ENCODE results near the gene TMED6. TPM values are rescaled to one million over a fixed set of nuclear protein-coding genes. Genes with fewer than 3 reads are reported as not detected.

TMED6 gene
- total RNA-seq, 2 experiments from 2014 or later = 1.5 to 2.1 TPM

- POLR2A ChIA-PET = interaction anchor here (5.1 kb wide), 1 partner anchor 13 kb away, joined by 70 read pairs; the partner anchor contains the start of genes COG8 and NIP7
- no peak for TF ChIP-seq CTCF (IDR thresholded peaks at IDR 0.05)
- no peaks in the 10 kb centered on the region for H3K9me3 Mint-ChIP-seq
- Histone ChIP-seq H3K27me3 (ENCODE audit: control insufficient read depth in 1 of 2, insufficient read depth in 2 of 2, low read length in 2 of 2) (no peaks in the 10 kb centered on the region), H3K36me3 (ENCODE audit: insufficient read depth, low read length) (peaks cover 56% of the 10 kb centered on the region), H3K9me3 (ENCODE audit: control insufficient read depth in 1 of 2, insufficient read depth in 1 of 2, low read length in 2 of 2) (no peaks in the 10 kb centered on the region), H3K4me3 (ENCODE audit: low read length) (no peak overlapping the region), H3K4me1 (ENCODE audit: insufficient read depth, low read length) (peaks cover 47% of the 10 kb centered on the region), H3K27ac (ENCODE audit: low read depth in 1 of 2, low read length in 2 of 2) (no peak overlapping the region)
- ATAC-seq (ENCODE audit: poor library complexity) (no peak), DNase-seq (no peak)
- intact Hi-C loops (cut with DNase I, micrococcal nuclease) = no loop called here
- peak overlapping the region; percentile 58 for H3K27ac Mint-ChIP-seq
- CTCF ChIA-PET = interaction anchor here (0.6 to 0.7 kb wide), 2 partner anchors 16 to 33 kb away, joined by 3 read pairs; no protein-coding TSS in a partner anchor
- peaks cover 72% of the 10 kb centered on the region for H3K36me3 Mint-ChIP-seq (ENCODE audit: low read depth)
- H3K4me1 Mint-ChIP-seq (ENCODE audit: low read depth) = peaks cover 36% of the 10 kb centered on the region
- no peaks in the 10 kb centered on the region for H3K27me3 Mint-ChIP-seq
- peak overlapping the region; percentile 35 for H3K4me3 Mint-ChIP-seq
Observed at GRCh38 chr16:69326172-69326873, 25.3 kb downstream of the TMED6 start.

DNA sequence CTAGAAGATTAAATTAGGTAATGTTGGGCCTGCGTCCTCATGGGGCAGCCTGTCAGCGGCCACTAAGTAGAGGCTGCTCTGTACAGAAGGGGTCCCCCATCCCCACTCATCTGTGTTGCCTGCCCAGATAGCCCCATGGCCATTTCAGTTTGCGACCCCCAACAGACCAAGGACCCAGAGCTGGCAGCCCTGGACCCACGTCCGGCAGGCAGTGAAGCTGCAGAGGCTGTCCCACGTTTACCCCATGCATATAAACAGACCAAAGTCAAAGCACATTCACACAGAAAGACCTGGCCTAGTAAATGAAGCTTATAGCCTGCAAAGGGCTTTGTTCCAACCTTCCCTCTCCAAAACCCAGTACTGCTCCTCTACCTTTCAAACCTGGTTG is 25.8 kb downstream of the TMED6 start:
- peak overlapping the region; percentile 58 for H3K27ac Mint-ChIP-seq
- H3K27me3 ChIP-seq (ENCODE audit: control insufficient read depth in 1 of 2, insufficient read depth in 2 of 2, low read length in 2 of 2) = no peaks in the 10 kb centered on the region
- ATAC-seq (ENCODE audit: poor library complexity) (no peak), DNase-seq (no peak)
- no peak overlapping the region for H3K27ac ChIP-seq (ENCODE audit: low read depth in 1 of 2, low read length in 2 of 2)
- H3K36me3 ChIP-seq (ENCODE audit: insufficient read depth, low read length) = peaks cover 61% of the 10 kb centered on the region
- H3K4me3 Mint-ChIP-seq = no peak overlapping the region
- H3K9me3 Mint-ChIP-seq = no peaks in the 10 kb centered on the region
- H3K9me3 ChIP-seq (ENCODE audit: control insufficient read depth in 1 of 2, insufficient read depth in 1 of 2, low read length in 2 of 2) = no peaks in the 10 kb centered on the region
- ChIA-PET CTCF (no interaction called here), POLR2A (no interaction called here)
- H3K36me3 Mint-ChIP-seq (ENCODE audit: low read depth) = peaks cover 77% of the 10 kb centered on the region
- H3K4me1 Mint-ChIP-seq (ENCODE audit: low read depth) = peaks cover 36% of the 10 kb centered on the region
- intact Hi-C loops (cut with DNase I, micrococcal nuclease) = loop anchor here in 1 of 2 experiments (1.0 kb wide), 1 partner anchor 12 kb away; no protein-coding TSS in a partner anchor
- peaks cover 43% of the 10 kb centered on the region for H3K4me1 ChIP-seq (ENCODE audit: insufficient read depth, low read length)
- H3K4me3 ChIP-seq (ENCODE audit: low read length) = no peak overlapping the region
- no peaks in the 10 kb centered on the region for H3K27me3 Mint-ChIP-seq
- no peak for TF ChIP-seq CTCF (IDR thresholded peaks at IDR 0.05)

GRCh38 chr16:69324585-69325253 is 26.9 kb downstream of the TMED6 start:
- no peak overlapping the region for H3K27ac Mint-ChIP-seq

More at GRCh38 chr16:69324585-69325253, 26.9 kb downstream of the TMED6 start:
- POLR2A ChIA-PET = no interaction called here
- ATAC-seq (ENCODE audit: poor library complexity) = no peak
- no peaks in the 10 kb centered on the region for H3K9me3 Mint-ChIP-seq
- peaks cover 36% of the 10 kb centered on the region for H3K4me1 Mint-ChIP-seq (ENCODE audit: low read depth)
- Histone ChIP-seq H3K27ac (ENCODE audit: low read depth in 1 of 2, low read length in 2 of 2) (no peak overlapping the region), H3K4me1 (ENCODE audit: insufficient read depth, low read length) (peaks cover 40% of the 10 kb centered on the region), H3K27me3 (ENCODE audit: control insufficient read depth in 1 of 2, insufficient read depth in 2 of 2, low read length in 2 of 2) (no peaks in the 10 kb centered on the region), H3K9me3 (ENCODE audit: control insufficient read depth in 1 of 2, insufficient read depth in 1 of 2, low read length in 2 of 2) (no peaks in the 10 kb centered on the region), H3K36me3 (ENCODE audit: insufficient read depth, low read length) (peaks cover 72% of the 10 kb centered on the region), H3K4me3 (ENCODE audit: low read length) (no peak overlapping the region)
- no peaks in the 10 kb centered on the region for H3K27me3 Mint-ChIP-seq
- intact Hi-C loops (cut with DNase I, micrococcal nuclease) = loop anchor here in 1 of 2 experiments (1.0 kb wide), 1 partner anchor 11 kb away; no protein-coding TSS in a partner anchor
- CTCF ChIA-PET = no interaction called here
- peaks cover 81% of the 10 kb centered on the region for H3K36me3 Mint-ChIP-seq (ENCODE audit: low read depth)
- H3K4me3 Mint-ChIP-seq = no peak overlapping the region
- DNase-seq = no peak
- TF ChIP-seq CTCF (IDR thresholded peaks at IDR 0.05) = no peak
